ENCODE measurements around the gene OARD1. TPM values are rescaled to one million over a fixed set of nuclear protein-coding genes. Genes with fewer than 3 reads are reported as not detected.
A peak's percentile ranks its signal among the peaks of the same experiment; 100 is the strongest.

Gene OARD1
- total and polyA plus RNA-seq, 10 of the 15 experiments (the other 5 are each of a cell fraction or from before 2014, with no cell fraction given): 19.0 to 63.5 (median 43.6) TPM

- TF ChIP-seq RELA (IDR thresholded peaks at IDR 0.05; ENCODE audit: borderline replicate concordance, partially characterized antibody): no peak
- TF ChIP-seq HCFC1 (IDR thresholded peaks at IDR 0.05; ENCODE audit: low read length): peak; percentile 79
- no peak for TF ChIP-seq NR2C2 (IDR thresholded peaks at IDR 0.05; ENCODE audit: borderline replicate concordance, control insufficient read depth, insufficient read length, low read depth)
- TF ChIP-seq STAT1 (conservative IDR thresholded peaks at IDR 0.05): no peak
- TF ChIP-seq, protein P1, sequence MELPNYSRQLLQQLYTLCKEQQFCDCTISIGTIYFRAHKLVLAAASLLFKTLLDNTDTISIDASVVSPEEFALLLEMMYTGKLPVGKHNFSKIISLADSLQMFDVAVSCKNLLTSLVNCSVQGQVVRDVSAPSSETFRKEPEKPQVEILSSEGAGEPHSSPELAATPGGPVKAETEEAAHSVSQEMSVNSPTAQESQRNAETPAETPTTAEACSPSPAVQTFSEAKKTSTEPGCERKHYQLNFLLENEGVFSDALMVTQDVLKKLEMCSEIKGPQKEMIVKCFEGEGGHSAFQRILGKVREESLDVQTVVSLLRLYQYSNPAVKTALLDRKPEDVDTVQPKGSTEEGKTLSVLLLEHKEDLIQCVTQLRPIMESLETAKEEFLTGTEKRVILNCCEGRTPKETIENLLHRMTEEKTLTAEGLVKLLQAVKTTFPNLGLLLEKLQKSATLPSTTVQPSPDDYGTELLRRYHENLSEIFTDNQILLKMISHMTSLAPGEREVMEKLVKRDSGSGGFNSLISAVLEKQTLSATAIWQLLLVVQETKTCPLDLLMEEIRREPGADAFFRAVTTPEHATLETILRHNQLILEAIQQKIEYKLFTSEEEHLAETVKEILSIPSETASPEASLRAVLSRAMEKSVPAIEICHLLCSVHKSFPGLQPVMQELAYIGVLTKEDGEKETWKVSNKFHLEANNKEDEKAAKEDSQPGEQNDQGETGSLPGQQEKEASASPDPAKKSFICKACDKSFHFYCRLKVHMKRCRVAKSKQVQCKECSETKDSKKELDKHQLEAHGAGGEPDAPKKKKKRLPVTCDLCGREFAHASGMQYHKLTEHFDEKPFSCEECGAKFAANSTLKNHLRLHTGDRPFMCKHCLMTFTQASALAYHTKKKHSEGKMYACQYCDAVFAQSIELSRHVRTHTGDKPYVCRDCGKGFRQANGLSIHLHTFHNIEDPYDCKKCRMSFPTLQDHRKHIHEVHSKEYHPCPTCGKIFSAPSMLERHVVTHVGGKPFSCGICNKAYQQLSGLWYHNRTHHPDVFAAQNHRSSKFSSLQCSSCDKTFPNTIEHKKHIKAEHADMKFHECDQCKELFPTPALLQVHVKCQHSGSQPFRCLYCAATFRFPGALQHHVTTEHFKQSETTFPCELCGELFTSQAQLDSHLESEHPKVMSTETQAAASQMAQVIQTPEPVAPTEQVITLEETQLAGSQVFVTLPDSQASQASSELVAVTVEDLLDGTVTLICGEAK (IDR thresholded peaks at IDR 0.05; ENCODE audit: borderline replicate concordance): peak; percentile 92
- TF ChIP-seq KLF5 (IDR thresholded peaks at IDR 0.05; ENCODE audit: partially characterized antibody): peak; percentile 82
- no peak for TF ChIP-seq CTCF (IDR thresholded peaks at IDR 0.05 in 2 of 3, conservative IDR thresholded peaks at IDR 0.05 in 1 of 3; ENCODE audit: control insufficient read depth in 2 of 3, extremely low read depth in 1 of 3, insufficient read depth in 1 of 3, low read depth in 3 of 3, low read length in 3 of 3)
- TF ChIP-seq EP300 (IDR thresholded peaks at IDR 0.05; ENCODE audit: borderline replicate concordance in 1 of 2, control insufficient read depth in 1 of 2, low read depth in 2 of 2, low read length in 2 of 2): no peak
- no peak for TF ChIP-seq TCF7 (IDR thresholded peaks at IDR 0.05; ENCODE audit: borderline replicate concordance)
- TF ChIP-seq GATAD2B (conservative IDR thresholded peaks at IDR 0.05; ENCODE audit: low read depth): no peak; the same call in 1 of the 2 replicates
- 0 out of 2 replicates have a peak, but pooled peaks have one; percentile 47 for TF ChIP-seq POLR2AphosphoS2 (IDR thresholded peaks at IDR 0.05; ENCODE audit: low read depth, low read length)
- no peak for TF ChIP-seq KDM1A (IDR thresholded peaks at IDR 0.05; ENCODE audit: borderline replicate concordance)
- TF ChIP-seq DPF2 (IDR thresholded peaks at IDR 0.05): 0 out of 2 replicates have a peak, but pooled peaks have one; percentile 59
- no peak for TF ChIP-seq RAD21 (IDR thresholded peaks at IDR 0.05; ENCODE audit: insufficient read depth, low read depth, low read length)
- TF ChIP-seq SPI1 (IDR thresholded peaks at IDR 0.05; ENCODE audit: borderline replicate concordance, insufficient read depth, low read depth, low read length): no peak
- peak; percentile 40; the same call in 1 of the 2 replicates for TF ChIP-seq RFX5 (IDR thresholded peaks at IDR 0.05; ENCODE audit: low read depth, low read length)
- TF ChIP-seq RAD51 (IDR thresholded peaks at IDR 0.05): no peak
- TF ChIP-seq GABPA (IDR thresholded peaks at IDR 0.05; ENCODE audit: low read depth): peak; percentile 88
- TF ChIP-seq SREBF2 (IDR thresholded peaks at IDR 0.05; ENCODE audit: low read length): no peak
- no peak; the same call in 1 of the 2 replicates for TF ChIP-seq MXI1 (IDR thresholded peaks at IDR 0.05; ENCODE audit: low read depth, low read length)
- TF ChIP-seq IKZF1 (conservative IDR thresholded peaks at IDR 0.05): peak; percentile 98
- TF ChIP-seq CEBPB (IDR thresholded peaks at IDR 0.05; ENCODE audit: borderline replicate concordance in 1 of 2, low read depth in 2 of 2, low read length in 2 of 2): no peak
These were observed at the start of gene OARD1 (continued) for GRCh38 chr6:41071923-41072835.

Measured in GM12878 (cell line).